Measurements from ENCODE around the gene SUMO3. TPM values are rescaled to one million over a fixed set of nuclear protein-coding genes. Genes with fewer than 3 reads are reported as not detected.

SUMO3 gene
- total and polyA plus RNA-seq, 2 of the 8 experiments (the other 6 are each of a cell fraction or from before 2014, with no cell fraction given): 96.8 to 101 TPM

DNA sequence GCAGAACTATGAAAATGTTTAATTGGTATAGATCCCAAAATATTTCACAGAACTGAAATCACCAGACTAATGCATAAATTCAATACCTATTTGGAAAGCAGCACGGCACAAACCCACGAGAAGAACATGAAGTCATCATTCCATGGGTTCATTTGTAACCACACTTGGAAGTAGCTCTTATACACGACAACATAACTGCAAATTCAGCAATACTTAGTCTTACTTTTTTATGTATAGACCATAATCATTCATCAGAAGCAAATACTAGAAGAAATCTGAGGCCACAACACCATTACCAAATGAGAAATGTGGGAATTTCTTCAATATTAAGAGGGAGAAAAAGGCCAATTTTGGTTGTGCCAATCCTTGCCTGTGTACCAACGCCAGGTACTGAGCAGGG is 12.0 kb downstream of the SUMO3 start:
- POLR2A ChIA-PET (ENCODE audit: partially characterized antibody): interaction anchor here (8.0 kb wide), 1 partner anchor 8 kb away, joined by 72 read pairs; no protein-coding TSS in a partner anchor

More for the DNA sequence above, 12.0 kb downstream of the SUMO3 start:
- Histone ChIP-seq H3K56ac (replicated peaks; ENCODE audit: insufficient read length, low read depth, low read length) (no peak overlapping the region), H3K27ac (ENCODE audit: low read depth, low read length) (no peak overlapping the region), H3K4me2 (ENCODE audit: insufficient read depth in 1 of 2, low read depth in 2 of 2, low read length in 2 of 2) (no peak overlapping the region), H3K4me3 (ENCODE audit: extremely low read depth in 1 of 4, insufficient read depth in 2 of 4, low read depth in 3 of 4, low read length in 4 of 4) (no peak overlapping the region), H4K91ac (replicated peaks; ENCODE audit: insufficient read length, low read length) (no peak overlapping the region), H4K5ac (ENCODE audit: insufficient read length, low read depth, low read length) (no peak overlapping the region), H3K36me3 (ENCODE audit: control insufficient read depth in 2 of 4, insufficient read depth in 4 of 4, low read length in 3 of 4) (peaks cover 0 to 30% (median 15%) of the 10 kb centered on the region in 4 experiments; a peak in 5 of 8 replicates), H2AK5ac (ENCODE audit: low read depth, low read length) (no peak overlapping the region), H4K20me1 (replicated peaks in 1 of 2; ENCODE audit: control insufficient read depth in 1 of 2, insufficient read depth in 2 of 2, low read length in 2 of 2) (peaks cover 5 to 8% of the 10 kb centered on the region in 2 experiments), H2BK12ac (ENCODE audit: low read depth, low read length) (no peak overlapping the region), H4K8ac (ENCODE audit: extremely low read depth, insufficient read depth, low read length) (no peak overlapping the region), H2BK15ac (ENCODE audit: low read length) (no peak overlapping the region), H3K27me3 (replicated peaks in 1 of 4; ENCODE audit: control insufficient read depth in 3 of 4, extremely low read depth in 1 of 4, insufficient read depth in 3 of 4, low read length in 3 of 4) (no peaks in the 10 kb centered on the region), H2AFZ (ENCODE audit: low read length) (no peak overlapping the region), H3K9ac (replicated peaks in 1 of 4; ENCODE audit: extremely low read depth in 1 of 4, low read depth in 3 of 4, low read length in 3 of 4) (no peak overlapping the region), H3K79me2 (ENCODE audit: control insufficient read depth in 1 of 2, insufficient read depth in 2 of 2, low read length in 2 of 2) (peaks cover 0 to 10% of the 10 kb centered on the region in 2 experiments; a peak in 2 of 4 replicates), H2BK20ac (ENCODE audit: low read length) (no peak overlapping the region), H3K18ac (ENCODE audit: extremely low read depth, low read length) (no peak overlapping the region), H3K4ac (replicated peaks; ENCODE audit: insufficient read length, low read depth, low read length) (no peak overlapping the region), H2BK120ac (replicated peaks; ENCODE audit: low read depth, low read length) (no peak overlapping the region), H3K79me1 (ENCODE audit: low read depth, low read length) (peaks cover 8% of the 10 kb centered on the region), H3K14ac (ENCODE audit: insufficient read length) (no peak overlapping the region), H2BK5ac (ENCODE audit: low read depth, low read length) (no peak overlapping the region), H3K23me2 (ENCODE audit: low read depth, low read length) (peaks cover 5% of the 10 kb centered on the region), H3K23ac (ENCODE audit: insufficient read length) (no peak overlapping the region), H3K9me3 (ENCODE audit: insufficient read depth in 2 of 2, low read depth in 1 of 2, low read length in 1 of 2) (no peaks in the 10 kb centered on the region), H3K4me1 (replicated peaks in 1 of 4; ENCODE audit: control insufficient read depth in 3 of 4, insufficient read depth in 4 of 4, low read length in 3 of 4) (peaks cover 0 to 6% (median 1%) of the 10 kb centered on the region in 4 experiments; a peak in 2 of 7 replicates)
- no peak for TF ChIP-seq POLR2A (IDR thresholded peaks at IDR 0.05; ENCODE audit: control extremely low read depth in 1 of 2, low read depth in 2 of 2, low read length in 2 of 2)
- 91% methylated on average over 4 of the region's 4 CpGs; no CpG with 5 or more reads in 1 of the 2 experiments for WGBS, 2 experiments (ENCODE audit: extremely low coverage in 1 of 2, insufficient coverage in 1 of 2, insufficient read length in 1 of 2, insufficient replicate concordance in 2 of 2, low coverage in 1 of 2, low lambda C conversion rate in 2 of 2, missing lambda C conversion rate in 1 of 2)
- no peak for DNase-seq (ENCODE audit: low read depth in 1 of 2, low spot score in 2 of 2)
- CTCF ChIA-PET (ENCODE audit: partially characterized antibody): interaction anchor here (3.1 kb wide), 1 partner anchor 12 kb away, joined by 12 read pairs; no protein-coding TSS in a partner anchor
- no peak for FAIRE-seq
